ENCODE measurements around the gene SKAP1.
"Not testable (repeated sequence)": the region's sequence is repeated elsewhere in the genome, so short reads cannot be mapped to it uniquely, and the experiment has no call there.

SKAP1 gene

DNA sequence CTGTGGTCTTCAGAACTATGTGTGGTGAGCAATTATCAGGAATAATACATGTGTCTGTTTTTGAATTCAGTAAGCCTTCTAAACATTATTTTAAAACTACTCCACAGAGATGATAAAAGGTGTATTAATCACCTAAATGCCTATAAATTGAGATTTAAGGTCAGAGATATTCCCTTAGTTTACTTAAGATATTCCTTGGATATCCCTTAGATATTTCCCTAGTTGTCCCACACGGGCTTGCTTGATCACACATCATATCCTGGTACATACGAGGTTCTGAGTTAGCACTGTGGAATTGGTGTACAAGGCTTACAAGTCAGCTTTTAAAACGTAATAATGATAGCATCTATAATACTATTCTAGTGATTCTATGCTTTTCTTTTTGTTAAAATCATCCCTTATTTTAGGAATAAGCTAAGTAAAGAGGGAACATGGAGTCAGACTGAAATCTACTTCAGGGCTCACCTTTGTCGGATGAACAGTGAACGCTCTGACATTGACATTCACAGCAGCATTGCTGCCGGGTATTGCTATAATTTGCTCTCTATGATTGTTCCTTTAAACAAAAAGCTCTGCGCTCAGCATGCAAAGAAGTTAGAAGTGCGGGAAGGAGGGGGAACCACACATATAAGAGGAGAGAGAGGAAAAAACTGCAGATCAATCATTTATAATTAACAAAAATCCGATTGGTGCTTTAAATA lies 136.5 kb downstream of the SKAP1 start:
- in situ Hi-C loops (cut with HindIII; ENCODE audit: low sequenced_read_pairs), result no loop called here

DNA sequence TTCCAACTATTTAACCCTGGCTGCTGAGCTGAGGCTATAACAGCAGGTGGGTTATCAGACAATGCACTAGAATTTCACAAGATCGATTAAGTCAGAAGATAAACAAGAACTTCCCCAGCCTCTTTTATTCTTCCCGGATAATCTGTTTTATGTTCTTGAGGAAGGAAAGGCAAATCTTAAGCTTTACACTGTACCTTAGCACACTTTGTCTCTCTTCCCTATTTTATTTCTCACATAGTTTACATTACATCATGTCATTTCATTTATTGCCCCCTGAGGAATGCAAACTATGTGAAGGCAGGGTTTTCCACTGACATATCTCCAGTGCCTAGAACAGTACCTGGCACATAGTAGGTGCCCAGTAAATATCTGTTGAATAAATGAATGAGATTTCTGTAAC lies 139.6 kb downstream of the SKAP1 start:
- in situ Hi-C loops (cut with HindIII; ENCODE audit: low sequenced_read_pairs), result no loop called here

DNA sequence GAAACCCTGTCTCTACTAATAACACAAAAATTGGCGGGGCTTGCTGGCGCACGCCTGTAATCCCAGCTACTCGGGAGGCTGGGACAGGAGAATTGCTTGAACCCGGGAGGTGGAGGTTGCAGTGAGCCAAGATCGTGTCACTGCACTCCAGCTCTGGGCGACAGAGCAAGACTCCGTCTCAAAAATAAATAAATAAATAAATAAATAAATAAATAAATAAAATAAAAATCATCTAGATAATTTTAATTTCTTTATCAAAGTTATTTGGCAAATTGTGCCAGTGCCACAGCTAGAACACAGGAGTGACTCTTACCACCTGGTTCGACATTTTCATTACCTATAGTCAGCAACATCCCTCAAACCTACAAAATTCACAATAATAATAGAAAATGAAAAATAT lies 143.1 kb downstream of the SKAP1 start:
- in situ Hi-C loops (cut with HindIII; ENCODE audit: low sequenced_read_pairs), result not testable (repeated sequence)

DNA sequence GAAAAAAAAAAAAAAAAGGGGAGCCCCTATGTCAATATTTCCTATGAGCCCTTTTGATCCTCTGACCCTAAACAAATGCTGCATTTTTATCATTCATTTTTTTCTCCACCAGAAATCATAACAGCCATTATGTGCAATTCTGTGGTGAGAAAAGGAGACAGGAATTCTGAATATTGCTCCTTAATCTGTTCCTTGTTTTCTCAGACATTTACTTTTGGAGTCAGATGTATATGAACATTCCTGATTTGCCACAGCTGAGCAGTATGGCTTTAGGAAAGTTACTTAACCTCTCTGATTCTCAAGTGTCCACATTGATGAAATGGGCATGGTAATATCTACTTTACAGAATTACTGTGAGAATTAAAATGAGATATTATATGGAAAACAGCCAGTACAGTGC lies 144.4 kb downstream of the SKAP1 start:
- in situ Hi-C loops (cut with HindIII; ENCODE audit: low sequenced_read_pairs), result no loop called here

DNA sequence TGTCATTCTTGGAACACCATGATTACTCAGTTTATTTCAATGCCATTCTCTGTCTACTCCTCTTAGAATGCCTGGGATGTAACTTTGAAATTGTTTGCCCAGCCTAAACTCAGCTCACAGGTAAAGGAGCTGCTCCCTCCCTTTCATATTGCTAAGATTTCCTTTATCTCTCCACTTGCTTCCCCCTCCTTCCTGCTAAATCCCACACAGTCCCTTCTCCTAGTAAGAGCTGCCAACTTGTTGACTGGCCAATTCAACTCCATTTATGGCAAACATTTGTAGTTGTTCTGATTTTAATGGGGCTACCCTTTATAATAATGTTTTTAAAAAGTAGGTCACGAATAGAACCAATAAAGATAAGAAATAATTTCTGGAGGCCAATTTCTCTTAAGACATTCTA lies 146.1 kb downstream of the SKAP1 start:
- in situ Hi-C loops (cut with HindIII; ENCODE audit: low sequenced_read_pairs), result no loop called here

DNA sequence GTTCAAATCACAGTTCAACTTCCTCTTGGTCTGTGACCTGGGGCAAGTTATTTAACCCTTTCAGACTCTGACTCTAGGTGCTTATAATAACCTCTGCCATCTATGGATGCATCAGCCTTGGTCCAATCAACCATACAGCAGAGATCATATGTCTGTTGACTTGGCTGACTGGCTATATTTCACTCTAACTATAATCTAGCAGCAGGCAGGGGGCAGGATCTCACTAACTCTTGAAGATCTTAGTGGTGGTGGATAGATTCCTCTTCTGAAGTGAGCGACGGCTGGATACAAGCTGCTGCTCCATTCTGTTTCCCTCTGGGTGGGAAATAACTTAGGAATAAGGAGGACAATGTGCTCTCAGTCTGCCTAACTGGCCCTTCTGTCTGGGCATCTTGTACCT lies 146.6 kb downstream of the SKAP1 start:
- in situ Hi-C loops (cut with HindIII; ENCODE audit: low sequenced_read_pairs), result no loop called here

DNA sequence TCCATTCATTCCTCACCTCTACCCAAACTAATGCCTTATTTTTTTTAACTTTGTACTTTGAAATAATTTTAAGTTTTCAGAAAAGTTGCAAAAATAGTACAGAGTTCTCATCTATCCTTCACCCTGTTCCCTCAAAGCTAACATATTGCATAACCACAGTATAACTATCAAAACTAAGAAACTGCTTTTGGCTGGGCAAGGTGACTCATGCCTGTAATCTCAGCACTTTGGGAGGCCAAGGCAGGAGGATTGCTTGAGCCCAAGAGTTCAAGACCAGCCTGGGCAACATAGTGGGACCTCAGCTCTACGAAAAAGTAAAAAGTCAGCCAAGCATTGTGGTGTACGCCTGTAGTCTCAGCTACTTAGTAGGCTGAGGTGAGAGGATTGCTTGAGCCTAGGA lies 147.7 kb downstream of the SKAP1 start:
- in situ Hi-C loops (cut with HindIII; ENCODE audit: low sequenced_read_pairs), result no loop called here

DNA sequence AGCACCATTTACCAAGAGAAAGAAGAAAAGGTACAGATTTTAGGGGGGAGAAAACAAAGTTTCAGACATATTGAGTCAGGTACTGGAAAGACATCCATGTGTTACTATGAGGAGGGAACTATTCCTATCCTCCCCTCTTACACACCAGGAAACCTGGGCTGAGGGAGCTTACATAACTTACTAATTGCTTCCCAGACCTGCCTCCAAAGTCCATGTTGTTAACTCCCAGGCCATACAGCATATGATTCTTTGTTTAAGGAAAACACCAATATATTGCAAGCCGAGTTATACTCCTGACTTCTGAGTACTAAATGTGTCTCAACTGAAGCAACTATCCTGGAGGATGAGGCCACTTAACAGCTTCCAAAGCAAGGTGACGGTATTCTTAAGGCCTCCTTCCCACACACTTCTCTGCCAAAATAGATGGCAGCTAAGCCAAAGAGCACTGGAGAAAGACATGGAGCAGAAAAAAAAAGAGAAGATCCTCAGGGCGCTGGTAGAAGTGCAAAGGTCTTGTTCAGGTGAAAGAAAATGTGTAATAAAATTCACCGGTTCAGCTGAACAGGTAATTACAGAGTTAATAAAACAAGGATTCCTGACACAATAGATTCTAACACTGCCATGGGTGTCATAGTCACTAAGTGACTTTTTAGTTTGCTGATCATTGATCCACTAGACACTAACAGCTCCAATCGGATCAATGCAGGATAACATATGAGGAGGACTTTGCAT lies 151.1 kb downstream of the SKAP1 start:
- in situ Hi-C loops (cut with HindIII; ENCODE audit: low sequenced_read_pairs), result no loop called here

DNA sequence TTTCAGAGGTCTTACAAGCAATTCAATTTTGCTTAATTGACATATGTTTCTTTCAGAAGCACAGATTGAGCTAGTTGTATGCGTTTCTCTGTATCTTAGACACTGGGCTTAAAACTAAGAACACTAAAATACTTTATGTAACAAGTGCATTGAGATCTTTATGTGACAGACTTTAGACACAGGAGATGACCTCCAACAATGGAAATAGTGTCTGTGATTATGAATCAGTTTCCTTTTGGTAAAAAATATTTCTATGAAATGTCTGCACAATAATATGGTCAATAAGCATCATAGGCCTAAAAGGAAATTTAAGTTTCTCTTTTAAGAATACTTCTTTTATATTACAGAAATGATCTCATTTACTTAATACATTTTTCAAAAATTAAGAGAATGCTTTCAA lies 153.2 kb downstream of the SKAP1 start:
- in situ Hi-C loops (cut with HindIII; ENCODE audit: low sequenced_read_pairs), result no loop called here

DNA sequence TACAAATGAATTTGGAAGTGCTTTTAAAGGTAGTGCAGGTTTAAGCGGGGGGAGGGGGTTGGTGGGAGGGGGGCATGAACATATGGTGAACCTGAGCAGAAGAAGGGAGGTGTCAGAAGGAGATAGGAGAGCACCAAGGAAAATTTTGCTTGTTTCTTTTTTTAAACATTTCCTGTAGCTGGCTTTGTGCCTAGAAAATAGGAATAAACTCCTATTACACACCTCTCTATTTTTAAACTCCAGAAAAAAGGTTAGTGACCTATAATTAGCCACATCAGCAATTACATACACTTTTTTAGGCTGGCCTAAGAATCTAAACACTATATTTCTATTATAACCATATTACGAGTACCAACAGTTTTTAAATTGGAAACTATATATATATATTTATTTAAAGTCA lies 159.1 kb downstream of the SKAP1 start:
- in situ Hi-C loops (cut with HindIII; ENCODE audit: low sequenced_read_pairs), result no loop called here

DNA sequence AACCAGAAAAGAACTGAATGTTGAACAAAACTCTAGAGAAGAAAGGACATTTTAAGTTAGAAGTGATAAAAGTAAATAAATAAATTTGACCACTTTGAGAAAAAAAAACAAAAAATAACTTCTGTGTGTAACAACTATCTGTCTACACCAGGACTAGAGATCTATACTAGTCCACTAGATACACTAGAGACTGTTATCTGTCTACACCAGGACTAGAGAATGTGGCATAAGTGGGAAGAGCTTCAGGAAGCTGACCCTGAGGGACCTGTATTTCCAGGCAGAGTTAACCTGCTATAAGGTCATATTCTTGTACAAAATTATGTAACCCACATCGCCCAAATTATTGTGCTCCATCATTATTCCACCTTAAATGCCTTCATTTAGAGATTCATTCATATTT lies 160.8 kb downstream of the SKAP1 start:
- in situ Hi-C loops (cut with HindIII; ENCODE audit: low sequenced_read_pairs), result no loop called here

DNA sequence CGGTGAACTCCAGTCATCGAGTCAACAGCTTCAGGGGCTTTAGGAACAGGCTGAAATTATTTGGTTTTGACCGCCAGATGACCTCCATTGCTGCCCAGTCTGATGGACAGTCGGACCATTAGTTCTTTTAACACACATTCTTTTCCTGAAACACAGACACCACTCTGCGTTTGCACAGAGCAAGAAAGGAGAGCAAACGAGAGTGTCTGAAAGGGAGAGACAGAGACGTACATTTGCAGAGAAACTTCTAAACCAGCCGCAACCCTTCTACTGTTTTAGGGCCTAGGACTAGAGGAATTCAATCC lies 166.3 kb downstream of the SKAP1 start:
- in situ Hi-C loops (cut with HindIII; ENCODE audit: low sequenced_read_pairs), result no loop called here

DNA sequence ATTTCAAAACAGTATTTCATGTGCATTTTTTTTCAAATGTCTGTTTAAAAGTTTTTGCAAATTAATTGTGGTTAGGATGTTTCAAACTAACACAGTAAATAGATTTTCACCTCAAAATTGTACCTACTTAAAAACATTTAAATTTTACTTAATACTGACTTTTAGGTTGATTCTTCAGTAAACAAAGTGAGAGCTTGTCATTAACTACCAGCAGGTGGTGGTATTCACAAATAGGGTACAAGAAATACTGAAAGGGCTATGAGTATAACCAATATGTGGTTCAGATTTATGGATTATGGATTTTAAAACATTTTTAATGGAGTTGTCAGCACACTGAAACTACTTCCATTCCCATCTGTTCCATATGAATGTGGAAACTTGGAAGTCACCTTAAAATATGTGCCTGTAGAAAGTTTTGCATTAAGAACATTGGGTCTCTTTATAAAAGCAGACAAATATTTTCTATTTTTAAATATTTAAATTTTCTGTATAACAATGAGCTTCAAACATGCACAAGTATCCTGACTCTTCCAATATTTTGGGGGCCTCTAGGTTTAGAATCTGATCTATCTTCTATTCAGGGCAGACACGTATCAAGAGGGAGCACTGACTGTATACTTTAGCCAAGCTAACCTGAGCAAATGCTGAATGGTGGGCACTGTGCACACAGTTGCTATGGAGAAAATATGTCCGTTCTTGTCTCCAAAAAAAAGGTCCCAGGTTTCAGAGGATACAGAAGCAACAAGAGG lies 166.9 kb downstream of the SKAP1 start:
- in situ Hi-C loops (cut with HindIII; ENCODE audit: low sequenced_read_pairs), result no loop called here

DNA sequence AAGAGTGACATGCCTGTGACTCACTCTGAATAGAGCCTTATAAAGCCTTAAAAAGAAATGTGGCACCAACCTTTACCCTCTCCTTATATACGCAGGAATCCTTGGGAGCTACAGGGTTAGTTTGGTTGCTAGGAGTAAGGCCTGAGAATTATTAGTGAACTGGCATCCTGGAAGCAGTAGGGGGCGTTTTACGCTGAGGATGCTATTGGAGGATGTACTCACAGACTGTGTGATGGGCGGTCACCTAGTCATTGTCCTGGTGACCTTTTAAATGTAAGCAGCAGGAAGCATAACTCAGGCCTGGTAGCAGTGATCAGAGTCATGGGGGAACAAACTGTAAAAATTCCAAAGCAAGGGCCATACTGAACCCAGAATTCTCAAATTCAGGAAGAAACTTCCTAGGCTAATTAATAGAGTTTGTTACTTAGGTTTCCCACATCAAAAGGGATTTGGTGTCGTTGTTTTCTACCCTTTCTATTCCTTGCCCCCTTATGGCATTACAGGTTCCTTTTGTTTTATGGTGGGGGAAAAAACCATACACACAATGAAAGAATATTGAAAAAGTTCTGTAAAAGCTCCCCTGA lies 168.6 kb downstream of the SKAP1 start:
- in situ Hi-C loops (cut with HindIII; ENCODE audit: low sequenced_read_pairs), result no loop called here

DNA sequence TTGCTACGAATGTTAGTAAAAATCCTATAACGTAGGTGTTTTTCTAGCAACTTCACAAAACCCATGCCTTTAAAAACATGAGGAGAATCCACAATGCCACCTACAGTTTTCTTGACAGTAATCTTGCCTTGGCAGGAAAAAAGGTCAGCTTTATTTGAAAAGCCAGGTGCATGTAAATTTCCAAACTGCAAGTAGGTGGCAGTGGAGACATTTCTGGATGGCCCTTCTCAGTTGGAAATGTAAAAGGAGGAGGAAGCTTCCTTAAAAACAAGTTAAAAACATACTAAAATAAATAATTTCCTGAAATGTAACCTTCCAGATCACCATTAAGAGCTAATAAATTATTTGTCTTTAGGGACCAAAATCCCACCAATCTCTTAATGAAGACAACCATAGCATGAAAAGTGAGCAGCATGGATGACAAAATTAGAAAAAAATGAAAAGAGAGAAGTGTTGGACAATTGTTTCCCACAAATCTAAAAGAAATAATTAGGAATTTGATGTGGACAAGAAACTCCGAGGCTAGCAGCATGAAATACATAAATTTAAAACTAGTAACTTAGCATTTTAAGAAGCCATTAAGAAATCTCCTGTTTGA lies 170.2 kb downstream of the SKAP1 start:
- in situ Hi-C loops (cut with HindIII; ENCODE audit: low sequenced_read_pairs), result no loop called here

DNA sequence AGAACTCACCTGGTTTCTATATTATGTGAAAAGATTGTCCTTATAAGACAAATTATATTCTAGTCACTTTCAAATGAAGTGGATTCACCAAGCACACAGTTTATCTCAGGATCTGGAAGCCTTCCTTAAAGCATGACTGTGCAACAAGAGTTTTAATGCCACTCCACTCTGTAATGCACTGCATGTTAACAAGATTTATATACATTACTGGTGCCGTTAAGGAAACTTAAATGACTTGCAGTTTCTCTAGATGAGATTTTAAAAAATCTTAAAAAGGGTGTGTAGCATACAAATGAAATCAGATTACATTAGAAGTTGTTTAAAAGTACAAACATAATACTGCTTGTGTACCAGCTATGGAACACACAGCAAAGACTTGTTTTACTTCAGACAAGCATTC lies 171.7 kb downstream of the SKAP1 start:
- in situ Hi-C loops (cut with HindIII; ENCODE audit: low sequenced_read_pairs), result no loop called here

DNA sequence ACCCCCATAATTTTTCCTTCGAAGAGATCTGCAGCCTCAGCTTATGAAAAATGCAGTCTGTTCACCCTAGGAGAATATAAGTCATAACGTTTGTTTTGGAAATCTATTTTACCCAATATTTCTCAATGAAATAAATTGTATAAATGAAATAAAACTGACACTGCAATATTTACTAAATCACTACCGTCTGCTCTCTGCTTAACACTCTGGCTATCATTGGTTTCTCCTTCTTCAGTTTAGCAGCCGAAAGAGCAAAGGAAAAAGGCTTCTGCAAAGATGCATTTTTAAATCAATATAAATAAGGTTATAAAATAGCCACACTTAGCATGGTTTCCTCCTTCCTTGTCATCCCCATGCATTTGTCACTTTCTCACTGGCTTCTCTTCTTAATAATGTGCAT lies 174.3 kb downstream of the SKAP1 start:
- in situ Hi-C loops (cut with HindIII; ENCODE audit: low sequenced_read_pairs), result no loop called here

DNA sequence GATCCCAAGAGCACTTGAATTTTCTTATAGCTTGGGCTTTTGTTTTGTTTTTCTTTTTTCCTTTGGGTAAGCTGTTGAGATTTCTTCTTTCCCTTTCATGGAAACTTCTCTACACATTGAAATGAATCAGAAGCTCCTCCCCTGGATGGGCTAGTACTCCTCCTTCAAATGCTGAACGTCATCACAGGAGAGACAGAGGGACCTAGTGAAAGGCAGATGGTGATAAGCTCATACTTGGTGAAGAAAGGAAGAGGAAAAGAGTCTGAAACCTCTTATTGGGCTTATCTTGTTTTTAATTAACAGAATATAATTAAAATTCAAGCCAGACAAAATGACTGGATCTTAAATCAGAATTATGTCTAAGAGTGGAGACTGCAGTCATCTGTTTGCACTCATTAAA lies 175.1 kb downstream of the SKAP1 start:
- in situ Hi-C loops (cut with HindIII; ENCODE audit: low sequenced_read_pairs), result no loop called here

DNA sequence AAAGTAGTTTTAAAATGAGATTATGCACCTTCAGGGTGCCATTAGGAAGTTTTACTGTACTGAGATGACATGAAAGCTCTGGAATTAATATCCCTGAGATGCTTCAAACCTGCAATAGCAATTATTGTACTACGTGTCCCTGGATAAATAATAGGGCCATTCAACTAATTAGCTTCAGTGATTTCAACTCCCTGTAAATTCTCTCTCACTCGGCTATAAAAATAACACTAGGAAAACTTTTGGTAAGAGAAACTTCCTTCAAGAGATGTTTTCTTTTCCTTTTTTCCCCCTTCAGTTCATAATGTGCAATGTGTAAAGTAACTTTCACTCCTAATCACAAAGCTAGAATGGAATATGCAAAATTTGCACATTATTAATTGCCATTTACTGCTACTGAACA lies 176.0 kb downstream of the SKAP1 start:
- in situ Hi-C loops (cut with HindIII; ENCODE audit: low sequenced_read_pairs), result no loop called here

DNA sequence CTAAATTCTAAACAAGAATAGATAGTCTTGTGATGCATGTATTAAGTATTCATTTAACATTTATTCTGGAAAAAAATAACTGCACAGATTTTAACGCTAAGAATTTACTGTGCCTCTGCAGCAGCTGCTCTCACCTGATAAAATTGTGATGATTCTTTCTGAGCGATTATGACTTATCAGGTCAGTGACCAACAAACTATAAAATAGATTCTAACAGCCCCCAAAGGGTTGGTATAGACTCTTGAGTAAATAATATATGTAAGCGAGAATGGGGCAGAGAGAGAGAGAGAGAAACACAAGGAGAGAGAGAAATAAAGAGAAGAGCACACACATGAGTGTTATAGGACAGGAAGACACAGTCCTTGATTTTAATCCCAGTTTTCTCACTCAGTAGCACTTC lies 178.1 kb downstream of the SKAP1 start:
- in situ Hi-C loops (cut with HindIII; ENCODE audit: low sequenced_read_pairs), result no loop called here

DNA sequence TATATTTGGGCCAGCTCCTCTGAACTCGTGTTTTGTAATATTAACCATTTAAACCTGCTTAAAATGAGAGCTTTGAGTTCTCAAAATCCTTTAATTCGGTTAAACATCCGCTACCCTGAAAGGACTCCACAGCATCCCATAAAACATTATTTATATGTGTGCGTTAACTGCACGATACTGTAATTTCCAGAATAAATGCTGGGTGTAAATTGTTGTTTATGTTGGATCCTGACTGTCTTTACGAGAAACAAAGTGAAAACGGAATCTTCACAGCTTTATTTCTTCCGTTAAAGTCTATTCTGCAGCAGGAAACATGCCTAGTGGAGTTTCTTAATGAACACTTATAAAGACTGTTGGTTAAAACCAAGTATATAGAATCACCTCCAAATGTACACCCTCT lies 179.1 kb downstream of the SKAP1 start:
- in situ Hi-C loops (cut with HindIII; ENCODE audit: low sequenced_read_pairs), result no loop called here

DNA sequence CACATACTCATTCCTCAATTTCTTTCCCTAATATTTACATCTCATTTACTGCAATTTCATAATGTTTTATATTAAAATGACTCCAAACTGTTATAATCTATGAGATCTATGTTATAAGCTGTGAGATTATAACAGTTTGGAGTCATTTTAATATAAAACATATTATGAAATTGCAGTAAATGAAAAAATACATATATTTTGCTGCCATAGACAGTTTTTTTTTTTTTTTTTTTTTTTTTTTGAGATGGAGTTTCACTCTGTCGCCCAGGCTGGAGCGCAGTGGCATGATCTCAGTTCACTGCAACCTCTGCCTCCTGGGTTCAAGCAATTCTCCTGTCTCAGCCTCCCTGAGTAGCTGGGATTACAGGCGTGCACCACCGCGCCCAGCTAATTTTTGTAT lies 180.0 kb downstream of the SKAP1 start:
- in situ Hi-C loops (cut with HindIII; ENCODE audit: low sequenced_read_pairs), result not testable (repeated sequence)
